Measurements from ENCODE around the gene MYBBP1A. TPM values are rescaled to one million over a fixed set of nuclear protein-coding genes. Genes with fewer than 3 reads are reported as not detected.

The MYBBP1A gene
- total and polyA plus RNA-seq, 2 of the 8 experiments (the other 6 are each of a cell fraction or from before 2014, with no cell fraction given): 46.8 to 151 TPM

DNA sequence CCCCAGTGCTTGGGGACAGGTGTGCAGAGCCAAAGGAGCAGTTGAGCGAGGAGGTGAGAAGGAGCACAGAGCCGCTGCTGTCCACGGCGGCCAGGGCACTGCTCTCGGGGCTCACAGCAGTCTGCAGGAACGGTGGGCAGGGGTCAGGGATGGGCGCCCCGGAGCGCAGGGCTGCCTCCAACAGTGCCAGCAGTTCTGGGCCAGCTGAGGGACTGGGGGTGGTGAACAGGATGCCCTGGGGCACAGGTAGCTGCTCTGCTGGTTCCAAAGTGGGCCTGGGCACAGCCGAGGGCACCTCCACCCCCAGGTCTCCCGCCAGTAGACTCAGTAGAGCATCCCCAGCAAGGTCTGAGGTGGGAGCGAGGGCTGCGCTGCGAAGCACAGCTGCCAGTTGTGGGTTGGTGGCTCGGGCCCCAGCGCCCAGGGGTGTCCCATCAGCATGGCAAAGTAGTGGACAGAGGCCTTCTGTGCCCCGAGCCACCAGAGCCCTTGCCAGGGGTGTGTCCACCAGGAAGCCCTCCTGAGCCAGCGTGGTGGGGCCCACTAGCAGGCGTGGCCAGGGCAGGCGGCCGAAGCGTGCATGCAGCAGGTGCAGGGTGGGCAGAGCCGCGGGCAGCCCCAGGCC lies 3.3 kb upstream of the MYBBP1A start:
- Histone ChIP-seq H2AK5ac (ENCODE audit: low read depth, low read length) (no peak overlapping the region), H3K4me3 (ENCODE audit: extremely low read depth in 1 of 4, insufficient read depth in 2 of 4, low read depth in 3 of 4, low read length in 4 of 4) (no peak overlapping the region), H3K4ac (replicated peaks; ENCODE audit: insufficient read length, low read depth, low read length) (no peak overlapping the region), H2BK12ac (ENCODE audit: low read depth, low read length) (peak overlapping the region; percentile 60; the same call in 1 of the 2 replicates), H2BK5ac (ENCODE audit: low read depth, low read length) (no peak overlapping the region), H4K5ac (ENCODE audit: insufficient read length, low read depth, low read length) (no peak overlapping the region), H3K27me3 (replicated peaks in 1 of 4; ENCODE audit: control insufficient read depth in 3 of 4, extremely low read depth in 1 of 4, insufficient read depth in 3 of 4, low read length in 3 of 4) (no peaks in the 10 kb centered on the region), H3K79me1 (ENCODE audit: low read depth, low read length) (peaks cover 10% of the 10 kb centered on the region), H3K79me2 (ENCODE audit: control insufficient read depth in 1 of 2, insufficient read depth in 2 of 2, low read length in 2 of 2) (peaks cover 0 to 17% of the 10 kb centered on the region in 2 experiments; a peak in 3 of 4 replicates), H3K4me1 (replicated peaks in 1 of 4; ENCODE audit: control insufficient read depth in 3 of 4, insufficient read depth in 4 of 4, low read length in 3 of 4) (peaks cover 7 to 21% (median 12%) of the 10 kb centered on the region in 4 experiments; a peak in 6 of 7 replicates), H3K27ac (ENCODE audit: low read depth, low read length) (no peak overlapping the region), H3K9ac (replicated peaks in 1 of 4; ENCODE audit: extremely low read depth in 1 of 4, low read depth in 3 of 4, low read length in 3 of 4) (no peak overlapping the region), H3K14ac (ENCODE audit: insufficient read length) (no peak overlapping the region), H3K23ac (ENCODE audit: insufficient read length) (no peak overlapping the region), H3K56ac (replicated peaks; ENCODE audit: insufficient read length, low read depth, low read length) (no peak overlapping the region), H3K4me2 (ENCODE audit: insufficient read depth in 1 of 2, low read depth in 2 of 2, low read length in 2 of 2) (no peak overlapping the region), H3K18ac (ENCODE audit: extremely low read depth, low read length) (no peak overlapping the region), H2BK15ac (ENCODE audit: low read length) (0 out of 2 replicates have a peak overlapping the region, but pooled peaks have one; percentile 72), H3K23me2 (ENCODE audit: low read depth, low read length) (peaks cover 14% of the 10 kb centered on the region; the same call in 1 of the 2 replicates), H2BK20ac (ENCODE audit: low read length) (no peak overlapping the region), H2AFZ (ENCODE audit: low read length) (no peak overlapping the region), H4K20me1 (replicated peaks in 1 of 2; ENCODE audit: control insufficient read depth in 1 of 2, insufficient read depth in 2 of 2, low read length in 2 of 2) (no peaks in the 10 kb centered on the region), H3K36me3 (ENCODE audit: control insufficient read depth in 2 of 4, insufficient read depth in 4 of 4, low read length in 3 of 4) (peaks cover 0 to 5% (median 3%) of the 10 kb centered on the region in 4 experiments; a peak in 4 of 8 replicates), H4K8ac (ENCODE audit: extremely low read depth, insufficient read depth, low read length) (no peak overlapping the region), H4K91ac (replicated peaks; ENCODE audit: insufficient read length, low read length) (peak overlapping the region; percentile 16), H3K9me3 (ENCODE audit: insufficient read depth in 2 of 2, low read depth in 1 of 2, low read length in 1 of 2) (no peaks in the 10 kb centered on the region), H2BK120ac (replicated peaks; ENCODE audit: low read depth, low read length) (no peak overlapping the region)
- ChIA-PET CTCF (ENCODE audit: partially characterized antibody) (interaction anchor here (0.9 to 4.1 kb wide), 3 partner anchors 9 to 67 kb away, joined by 3 to 32 read pairs (median 11); no protein-coding TSS in a partner anchor), POLR2A (ENCODE audit: partially characterized antibody) (interaction anchor here (32.8 kb wide), 1 partner anchor 29 kb away, joined by 546 read pairs; no protein-coding TSS in a partner anchor)
- DNase-seq (ENCODE audit: low read depth in 1 of 2, low spot score in 2 of 2) (no peak), FAIRE-seq (no peak)
- WGBS, 2 experiments (ENCODE audit: extremely low coverage in 1 of 2, insufficient coverage in 1 of 2, insufficient read length in 1 of 2, insufficient replicate concordance in 2 of 2, low coverage in 1 of 2, low lambda C conversion rate in 2 of 2, missing lambda C conversion rate in 1 of 2): 88% methylated on average over 15 of the region's 24 CpGs; no CpG with 5 or more reads in 1 of the 2 experiments
- no peak for TF ChIP-seq JUND (IDR thresholded peaks at IDR 0.05; ENCODE audit: low read length)
- no peak for TF ChIP-seq YY1 (IDR thresholded peaks at IDR 0.05; ENCODE audit: low read depth, low read length)
- TF ChIP-seq SAP30 (IDR thresholded peaks at IDR 0.05; ENCODE audit: insufficient read depth, insufficient replicate concordance, low read length): no peak
- TF ChIP-seq RNF2 (IDR thresholded peaks at IDR 0.05; ENCODE audit: borderline replicate concordance, low read depth, low read length, missing control alignments, poor library complexity, severe bottlenecking): no peak
- no peak for TF ChIP-seq CBX8 (IDR thresholded peaks at IDR 0.05; ENCODE audit: borderline replicate concordance, low read depth, low read length)
- no peak for TF ChIP-seq NANOG (IDR thresholded peaks at IDR 0.05; ENCODE audit: insufficient read depth, low read depth, low read length, poor library complexity, severe bottlenecking)
- no peak for TF ChIP-seq MAFK (IDR thresholded peaks at IDR 0.05; ENCODE audit: low read depth, low read length)
- TF ChIP-seq RXRA (IDR thresholded peaks at IDR 0.05; ENCODE audit: insufficient read depth, low read depth, low read length): no peak
